IMR-90 (cell line): ENCODE results near the gene ZSWIM8. TPM values are rescaled to one million over a fixed set of nuclear protein-coding genes. Genes with fewer than 3 reads are reported as not detected.

Experiments used
- ATAC-seq: fragments of 200-7000 bp; cut with Tn5 transposase; 2 replicates; pipeline ENCODE4 v1.9.1; 2020; ENCODE audit warnings: low read depth, mild to moderate bottlenecking, moderate library complexity
- BruUV-seq: library from RNA; stranded (reverse); fragments of 400-500 nt; replicated peaks from 2 replicates; lab custom pipeline; 2021; lab: Mats Ljungman, UMichigan
- CTCF ChIA-PET: fragments of 300-600 bp; formaldehyde crosslinking; extraction: SDS; loops from one replicate; lab custom pipeline; 2021; ENCODE audit warnings: antibody characterized with exemption; lab: Yijun Ruan, JAX
- POLR2A ChIA-PET: fragments of 300-600 bp; sonication (Branson Sonifier 250); formaldehyde crosslinking; loops from one replicate; lab custom pipeline; 2022; ENCODE audit warnings: antibody characterized with exemption; ENCODE audit not compliant: unreplicated experiment; lab: Charles Lee
- DNase-seq: peaks from one replicate; pipeline ENCODE4 v3.0.0; 2013
- H2AFZ ChIP-seq: replicated peaks from 2 replicates; pipeline ENCODE3; 2013; ENCODE audit warnings: low read length, mild to moderate bottlenecking; ENCODE audit not compliant: poor library complexity
- H2AK5ac ChIP-seq: 2 replicates; pipeline ENCODE4 v1.6.1; 2013; ENCODE audit warnings: low read depth, low read length, inconsistent platforms
- H2AK9ac ChIP-seq: replicated peaks from 2 replicates; pipeline ENCODE3; 2013; ENCODE audit warnings: mild to moderate bottlenecking, low read depth, low read length, moderate library complexity; ENCODE audit not compliant: poor library complexity
- H2BK120ac ChIP-seq: 2 replicates; pipeline ENCODE4 v1.6.1; 2013; ENCODE audit warnings: low read depth, low read length, inconsistent platforms
- H2BK15ac ChIP-seq: 3 replicates; pipeline ENCODE4 v1.6.1; 2013; ENCODE audit warnings: low read depth, low read length, inconsistent platforms
- H2BK20ac ChIP-seq: 2 replicates; pipeline ENCODE4 v1.6.1; 2013; ENCODE audit warnings: low read depth, mild to moderate bottlenecking, inconsistent platforms, low read length, moderate library complexity
- H2BK5ac ChIP-seq: 2 replicates; pipeline ENCODE4 v1.6.1; 2013; ENCODE audit warnings: mild to moderate bottlenecking, low read depth, low read length, inconsistent platforms; ENCODE audit not compliant: poor library complexity, severe bottlenecking
- H3K14ac ChIP-seq: replicated peaks from 2 replicates; pipeline ENCODE4 v1.6.1; 2013; ENCODE audit warnings: low read depth, low read length, inconsistent platforms
- H3K18ac ChIP-seq: 2 replicates; pipeline ENCODE4 v1.6.1; 2013; ENCODE audit warnings: low read depth, low read length, control low read depth
- H3K23ac ChIP-seq: 2 replicates; pipeline ENCODE4 v1.6.1; 2013; ENCODE audit warnings: low read depth, low read length, inconsistent platforms
- H3K27ac ChIP-seq: 2 replicates; pipeline ENCODE4 v1.5.1; 2013; ENCODE audit warnings: mild to moderate bottlenecking, control low read depth, low read length; ENCODE audit not compliant: insufficient read depth
- H3K27me3 ChIP-seq: 2 replicates; pipeline ENCODE4 v1.6.1; 2013; ENCODE audit warnings: low read length; ENCODE audit not compliant: control insufficient read depth, insufficient read depth
- H3K36me3 ChIP-seq: 2 replicates; pipeline ENCODE4 v1.6.1; 2013; ENCODE audit warnings: low read length, mixed read lengths; ENCODE audit not compliant: control insufficient read depth, insufficient read depth
- H3K4ac ChIP-seq: 2 replicates; pipeline ENCODE4 v1.6.1; 2013; ENCODE audit warnings: low read depth, low read length, inconsistent platforms
- H3K4me1 ChIP-seq: 2 replicates; pipeline ENCODE4 v1.6.1; 2013; ENCODE audit warnings: low read length, mixed read lengths; ENCODE audit not compliant: control insufficient read depth, insufficient read depth
- H3K4me2 ChIP-seq: 2 replicates; pipeline ENCODE4 v1.6.1; 2013; ENCODE audit warnings: low read depth, mild to moderate bottlenecking, control low read depth, low read length, moderate library complexity
- H3K4me3 ChIP-seq: 2 replicates; pipeline ENCODE4 v1.5.1; 2013; ENCODE audit warnings: low read depth, mild to moderate bottlenecking, control low read depth, low read length, moderate library complexity; ENCODE audit not compliant: insufficient read depth
- H3K56ac ChIP-seq: 2 replicates; pipeline ENCODE4 v1.6.1; 2013; ENCODE audit warnings: low read length, inconsistent platforms; ENCODE audit not compliant: insufficient read depth; ENCODE audit errors: extremely low read depth
- H3K79me1 ChIP-seq, 2 experiments: 2 replicates each; pipeline ENCODE4 v1.6.1; 2013; ENCODE audit warnings: low read length in 2 of 2, inconsistent platforms in 1 of 2, low read depth in 1 of 2
- H3K9ac ChIP-seq: 2 replicates; pipeline ENCODE4 v1.6.1; 2013; ENCODE audit warnings: low read depth, low read length, control low read depth
- H3K9me1 ChIP-seq: 2 replicates; pipeline ENCODE4 v1.6.1; 2013; ENCODE audit warnings: low read length, inconsistent platforms; ENCODE audit not compliant: insufficient read depth
- H3K9me3 ChIP-seq: 2 replicates; pipeline ENCODE4 v1.6.1; 2013; ENCODE audit warnings: low read length; ENCODE audit not compliant: control insufficient read depth, insufficient read depth
- H4K20me1 ChIP-seq: 2 replicates; pipeline ENCODE4 v1.6.1; 2013; ENCODE audit warnings: low read length, inconsistent platforms; ENCODE audit not compliant: insufficient read depth
- H4K5ac ChIP-seq: 2 replicates; pipeline ENCODE4 v1.6.1; 2013; ENCODE audit warnings: mild to moderate bottlenecking, low read depth, low read length, control low read depth
- H4K8ac ChIP-seq, 2 experiments: 2 replicates each; pipeline ENCODE4 v1.6.1; 2013; ENCODE audit warnings: low read depth in 2 of 2, low read length in 2 of 2, control low read depth in 1 of 2, inconsistent platforms in 1 of 2
- H4K91ac ChIP-seq: 2 replicates; pipeline ENCODE4 v1.6.1; 2013; ENCODE audit warnings: low read depth, low read length, inconsistent platforms; ENCODE audit not compliant: insufficient read depth
- CHD1 ChIP-seq: IDR thresholded peaks from 2 replicates; pipeline ENCODE4 v1.6.1; 2012; ENCODE audit warnings: low read depth, low read length, improper control_type of control experiment
- MXI1 ChIP-seq: IDR thresholded peaks from 2 replicates; pipeline ENCODE4 v1.6.1; 2012; ENCODE audit warnings: low read depth, mild to moderate bottlenecking, low read length, moderate library complexity, borderline replicate concordance
- POLR2A ChIP-seq: IDR thresholded peaks from 2 replicates; pipeline ENCODE4 v1.6.1; 2012; ENCODE audit warnings: mild to moderate bottlenecking, low read depth, low read length
- RAD21 ChIP-seq: IDR thresholded peaks from 2 replicates; pipeline ENCODE4 v1.6.1; 2012; ENCODE audit warnings: low read length, improper control_type of control experiment
- RFX5 ChIP-seq: IDR thresholded peaks from 2 replicates; pipeline ENCODE4 v1.8.0; 2012; ENCODE audit warnings: low read depth, mild to moderate bottlenecking, low read length, moderate library complexity
- USF2 ChIP-seq: fragments of 150-350 bp; IDR thresholded peaks from 2 replicates; pipeline ENCODE4 v1.6.1; 2017; ENCODE audit warnings: mild to moderate bottlenecking, antibody characterized with exemption, low read length, low read depth
- WGBS, 2 experiments: methylation state at CpG; one replicate each; pipeline versions ENCODE4 v1.1.5 to v1.1.7; 2013; ENCODE audit warnings: missing lambda C conversion rate in 2 of 2; ENCODE audit not compliant: insufficient read length in 1 of 2; ENCODE audit errors: extremely low coverage in 2 of 2; 5-methylcytosine and 5-hydroxymethylcytosine counted together
- dilution Hi-C: fragments of 300-500 bp; cut with HindIII; formaldehyde crosslinking; loops from one replicate; pipeline ENCODE4 v1.14.3; 2018; ENCODE audit warnings: low sequenced_read_pairs; ENCODE audit not compliant: unreplicated experiment
- in situ Hi-C: fragments of 300-500 bp; cut with MboI; formaldehyde crosslinking; loops from 3 replicates; pipeline ENCODE4 v1.14.3; 2019; ENCODE audit warnings: low sequenced_read_pairs, inconsistent platforms, mixed read lengths
- intact Hi-C: fragments of 100-400 bp; cut with micrococcal nuclease; formaldehyde crosslinking; loops from 2 replicates; pipeline ENCODE4 v1.10.0; 2022
- polyA plus RNA-seq, 3 experiments: library from polyadenylated mRNA; depleted of rRNA; stranded (reverse); fragments of >200 nt; gene quantifications; 2 replicates each; pipeline ENCODE4 v1.2.3, GENCODE V29; 2012; ENCODE audit warnings: low replicate concordance in 1 of 3
- total RNA-seq: library from RNA; depleted of rRNA; stranded (reverse); fragments of >200 nt; gene quantifications from 2 replicates; pipeline ENCODE4 v1.2.3, GENCODE V29; 2012

The ZSWIM8 gene
- total and polyA plus RNA-seq, 2 of the 4 experiments (the other 2 are of a cell fraction): 16.8 to 103 TPM

DNA sequence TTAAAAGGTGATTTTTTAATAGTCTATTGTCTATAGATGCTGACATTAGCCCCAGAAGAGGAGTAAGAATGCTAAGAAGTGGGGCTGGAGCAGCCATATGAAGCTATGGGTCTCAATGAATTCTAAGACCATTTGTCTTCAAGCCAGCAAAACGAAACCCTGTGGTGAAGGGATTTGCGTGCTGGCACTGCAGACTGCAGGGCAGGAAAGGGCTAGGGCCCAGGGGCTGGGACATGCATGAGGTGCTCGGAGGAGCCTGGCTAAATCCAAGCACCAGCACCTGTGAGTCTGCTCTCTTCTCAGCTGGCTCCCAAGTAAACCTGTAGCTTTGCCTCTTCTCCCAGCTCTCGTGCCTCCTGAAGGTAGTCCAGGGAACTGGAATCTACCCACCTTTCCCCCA is 27.3 kb downstream of the ZSWIM8 start:
- Histone ChIP-seq H3K79me1 (peaks cover 14 to 38% of the 10 kb centered on the region in 2 experiments; a peak in 3 of 4 replicates), H3K18ac (no peak overlapping the region), H3K9me1 (peaks cover 18% of the 10 kb centered on the region), H3K4me2 (no peak overlapping the region), H3K9me3 (no peaks in the 10 kb centered on the region), H2AK5ac (no peak overlapping the region), H3K14ac (no peak overlapping the region), H2BK5ac (no peak overlapping the region), H2BK20ac (no peak overlapping the region), H3K23ac (no peak overlapping the region), H3K4ac (no peak overlapping the region), H3K56ac (no peak overlapping the region), H4K8ac (no peak overlapping the region), H3K27ac (no peak overlapping the region), H4K91ac (no peak overlapping the region), H2BK15ac (no peak overlapping the region), H2BK120ac (no peak overlapping the region), H3K36me3 (peaks cover 31% of the 10 kb centered on the region), H3K4me3 (no peak overlapping the region), H3K4me1 (peaks cover 12% of the 10 kb centered on the region), H2AK9ac (no peak overlapping the region), H4K20me1 (no peaks in the 10 kb centered on the region), H2AFZ (no peak overlapping the region), H3K27me3 (no peaks in the 10 kb centered on the region), H3K9ac (no peak overlapping the region), H4K5ac (no peak overlapping the region)
- POLR2A ChIA-PET: no interaction called here
- WGBS, 2 experiments: 98% methylated on average over 4 of the region's 4 CpGs; no CpG with 5 or more reads in 1 of the 2 experiments
- CTCF ChIA-PET: no interaction called here
- BruUV-seq: no TSS peak
- in situ Hi-C loops (no loop called here), intact Hi-C loops (no loop called here), dilution Hi-C loops (no loop called here)
- ATAC-seq (no peak), DNase-seq (no peak)
- no peak for TF ChIP-seq MXI1
- no peak for TF ChIP-seq USF2
- no peak for TF ChIP-seq RFX5
- TF ChIP-seq RAD21: no peak
- no peak for TF ChIP-seq POLR2A
- no peak for TF ChIP-seq CHD1
